Measurements from ENCODE around the gene GJD2. TPM values are rescaled to one million over a fixed set of nuclear protein-coding genes. Genes with fewer than 3 reads are reported as not detected.

The GJD2 gene
- total RNA-seq, 2 experiments from 2014 or later: not detected

- POLR2A ChIA-PET: no interaction called here
- Mint-ChIP-seq H3K4me1 (ENCODE audit: low read depth) (no peaks in the 10 kb centered on the region), H3K27ac (no peak overlapping the region), H3K36me3 (ENCODE audit: low read depth) (no peaks in the 10 kb centered on the region), H3K4me3 (no peak overlapping the region), H3K27me3 (peaks cover 29% of the 10 kb centered on the region), H3K9me3 (no peaks in the 10 kb centered on the region)
- intact Hi-C loops (cut with micrococcal nuclease): no loop called here
- CTCF ChIA-PET: no interaction called here
- ATAC-seq: no peak
- no peak for TF ChIP-seq CTCF (IDR thresholded peaks at IDR 0.05)
- no peak for DNase-seq
Observed at GRCh38 chr15:34725556-34725955, 29.2 kb downstream of the GJD2 start.

GRCh38 chr15:34724481-34724880 is 30.3 kb downstream of the GJD2 start:
- Mint-ChIP-seq H3K9me3 (no peaks in the 10 kb centered on the region), H3K27me3 (peaks cover 30% of the 10 kb centered on the region), H3K4me3 (no peak overlapping the region), H3K36me3 (ENCODE audit: low read depth) (no peaks in the 10 kb centered on the region), H3K4me1 (ENCODE audit: low read depth) (no peaks in the 10 kb centered on the region), H3K27ac (no peak overlapping the region)
- no peak for ATAC-seq
- no peak for TF ChIP-seq CTCF (IDR thresholded peaks at IDR 0.05)
- POLR2A ChIA-PET: no interaction called here
- DNase-seq: no peak
- CTCF ChIA-PET: no interaction called here
- intact Hi-C loops (cut with micrococcal nuclease): no loop called here

- POLR2A ChIA-PET: interaction anchor here (0.6 kb wide), 1 partner anchor 150 kb away, joined by 5 read pairs; no protein-coding TSS in a partner anchor
- H3K27me3 Mint-ChIP-seq: peaks cover 29% of the 10 kb centered on the region
Observed at GRCh38 chr15:34722439-34722836, 32.4 kb downstream of the GJD2 start.

GRCh38 chr15:34721802-34722438 is 32.9 kb downstream of the GJD2 start:
- ATAC-seq: peak; percentile 37

More at GRCh38 chr15:34722439-34722836, 32.4 kb downstream of the GJD2 start:
- no peak for ATAC-seq
- TF ChIP-seq CTCF (IDR thresholded peaks at IDR 0.05): no peak
- Mint-ChIP-seq H3K36me3 (ENCODE audit: low read depth) (no peaks in the 10 kb centered on the region), H3K9me3 (no peaks in the 10 kb centered on the region), H3K4me1 (ENCODE audit: low read depth) (no peaks in the 10 kb centered on the region), H3K27ac (no peak overlapping the region), H3K4me3 (no peak overlapping the region)
- no peak for DNase-seq
- intact Hi-C loops (cut with micrococcal nuclease): no loop called here
- CTCF ChIA-PET: no interaction called here

More at GRCh38 chr15:34721802-34722438, 32.9 kb downstream of the GJD2 start:
- Mint-ChIP-seq H3K27me3 (peaks cover 26% of the 10 kb centered on the region), H3K36me3 (ENCODE audit: low read depth) (no peaks in the 10 kb centered on the region), H3K4me3 (no peak overlapping the region), H3K9me3 (no peaks in the 10 kb centered on the region), H3K27ac (no peak overlapping the region), H3K4me1 (ENCODE audit: low read depth) (no peaks in the 10 kb centered on the region)
- ChIA-PET CTCF (no interaction called here), POLR2A (no interaction called here)
- intact Hi-C loops (cut with micrococcal nuclease): no loop called here
- DNase-seq: no peak
- TF ChIP-seq CTCF (IDR thresholded peaks at IDR 0.05): no peak
